Measurements from ENCODE around the gene SMG6. TPM values are rescaled to one million over a fixed set of nuclear protein-coding genes. Genes with fewer than 3 reads are reported as not detected.

SMG6 gene
- total RNA-seq, 2 donors from 2014 or later, result 33.2 to 82.9 TPM

DNA sequence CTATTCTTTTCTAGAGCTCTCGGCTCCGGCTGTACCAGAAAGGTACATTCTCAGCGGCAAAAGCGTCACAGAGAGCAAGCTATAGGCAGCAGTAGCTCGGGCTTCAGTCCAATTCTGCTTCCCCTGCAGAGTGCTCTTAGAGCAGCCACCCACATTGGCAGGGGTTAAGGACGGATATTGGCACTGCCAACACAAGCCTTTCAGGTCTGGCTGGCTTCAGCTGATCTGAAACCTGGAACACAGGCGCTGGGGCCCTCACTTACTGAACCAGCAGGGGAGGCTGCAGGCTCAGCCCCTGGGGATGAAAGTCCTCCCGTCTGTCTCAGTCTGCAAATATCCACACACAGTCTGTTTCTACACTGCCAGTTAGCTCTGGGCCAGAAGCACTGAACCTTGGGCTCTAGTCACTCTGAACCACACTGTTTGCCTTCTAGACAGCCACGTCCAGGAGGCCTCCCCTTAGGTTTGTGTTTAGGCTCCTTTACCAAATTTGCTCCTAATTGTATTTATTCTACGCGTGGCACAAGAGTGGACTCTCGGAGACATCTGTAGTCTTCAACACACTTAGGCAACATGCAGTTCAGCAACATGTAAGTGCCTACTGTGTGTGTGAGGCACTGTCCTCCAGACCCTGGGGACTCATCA is 208.6 kb downstream of the SMG6 start:
- Histone ChIP-seq H3K4me3 (no peak overlapping the region), H3K27ac (peak overlapping the region; percentile 38 to 59), H3K9me3 (no peaks in the 10 kb centered on the region), H3K4me1 (ENCODE audit: control insufficient read depth in 1 of 2, low read depth in 2 of 2) (peaks cover 10 to 27% of the 10 kb centered on the region in 2 donors), H3K36me3 (no peaks in the 10 kb centered on the region), H3K27me3 (replicated peaks; ENCODE audit: insufficient read depth) (no peaks in the 10 kb centered on the region)
- TF ChIP-seq CTCF (IDR thresholded peaks at IDR 0.05), result peak; percentile 86
- ATAC-seq (ENCODE audit: insufficient number of reproducible peaks, low FRiP score, low read depth) (peak; percentile 91), DNase-seq (ENCODE audit: low spot score) (no peak)

GRCh38 chr17:2093349-2093748 is 210.2 kb downstream of the SMG6 start:
- Histone ChIP-seq H3K36me3 (no peaks in the 10 kb centered on the region), H3K4me3 (no peak overlapping the region), H3K4me1 (ENCODE audit: control insufficient read depth in 1 of 2, low read depth in 2 of 2) (peaks cover 13 to 43% of the 10 kb centered on the region in 2 donors), H3K9me3 (no peaks in the 10 kb centered on the region), H3K27ac (no peak overlapping the region), H3K27me3 (replicated peaks; ENCODE audit: insufficient read depth) (no peaks in the 10 kb centered on the region)
- DNase-seq (ENCODE audit: low spot score), result no peak
- TF ChIP-seq CTCF (IDR thresholded peaks at IDR 0.05), result no peak
- ATAC-seq (ENCODE audit: insufficient number of reproducible peaks, low FRiP score, low read depth), result no peak

DNA sequence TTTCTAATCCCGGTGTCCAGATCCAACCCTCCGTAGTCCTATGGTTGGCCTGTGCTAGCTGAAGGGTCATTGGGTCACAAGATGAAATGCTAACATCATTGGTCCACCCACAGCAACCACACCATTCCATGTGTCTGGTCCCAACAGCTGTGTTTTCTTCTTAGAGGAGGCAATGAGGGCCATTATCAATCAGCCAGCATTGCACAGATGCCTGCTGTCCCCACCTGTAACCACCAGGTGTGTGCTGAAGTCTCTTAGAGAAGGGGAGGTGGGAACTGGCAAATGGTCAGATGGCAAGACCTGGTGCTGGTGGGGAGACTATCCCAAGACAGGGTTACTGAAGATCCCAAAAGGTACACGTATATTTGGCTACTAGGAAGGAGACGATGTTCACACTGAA is 211.3 kb downstream of the SMG6 start:
- no peak overlapping the region for H3K27ac ChIP-seq
- no peak for DNase-seq (ENCODE audit: low spot score)
- H3K4me1 ChIP-seq (ENCODE audit: control insufficient read depth in 1 of 2, low read depth in 2 of 2), result peaks cover 15 to 54% of the 10 kb centered on the region in 2 donors
- H3K4me3 ChIP-seq, result no peak overlapping the region
- ATAC-seq (ENCODE audit: insufficient number of reproducible peaks, low FRiP score, low read depth), result no peak
- no peaks in the 10 kb centered on the region for H3K36me3 ChIP-seq
- no peaks in the 10 kb centered on the region for H3K27me3 ChIP-seq (replicated peaks; ENCODE audit: insufficient read depth)
- H3K9me3 ChIP-seq, result no peaks in the 10 kb centered on the region
- TF ChIP-seq CTCF (IDR thresholded peaks at IDR 0.05), result no peak

DNA sequence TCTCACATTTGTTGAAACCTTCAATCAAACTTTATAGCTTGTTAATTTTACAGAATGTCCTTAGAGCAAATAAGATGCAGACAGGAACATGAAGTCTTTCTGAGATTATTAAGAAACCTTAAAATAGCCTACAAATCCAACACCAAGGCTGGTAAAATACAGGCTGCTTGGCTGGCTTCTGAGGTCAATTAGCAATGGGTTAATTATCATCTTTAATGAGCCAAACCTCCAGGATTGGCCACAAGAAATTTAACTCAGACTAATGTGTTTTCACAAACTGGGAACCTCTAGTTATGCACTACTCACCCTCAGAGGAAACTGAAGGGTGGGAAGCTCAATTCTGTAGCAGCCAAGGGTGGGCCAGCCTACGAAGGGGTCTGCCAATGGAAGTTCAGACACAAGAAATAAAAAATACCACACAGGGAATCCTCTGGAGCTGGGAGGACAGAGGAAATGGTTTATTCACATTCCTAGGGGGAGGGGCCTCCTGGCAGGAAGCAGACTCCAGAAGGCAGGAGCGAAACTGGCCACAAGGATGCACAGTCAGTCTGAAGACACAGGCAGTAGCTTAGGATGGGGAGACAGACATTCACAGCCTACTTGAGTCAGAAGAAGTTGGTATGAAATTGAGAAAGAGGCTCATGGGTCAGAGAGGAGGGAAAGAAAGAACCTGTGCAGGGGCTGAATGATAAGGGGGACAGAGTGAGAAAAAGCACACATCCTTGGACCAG is 212.6 kb downstream of the SMG6 start:
- H3K27ac ChIP-seq, result no peak overlapping the region
- peak; percentile 23 for TF ChIP-seq CTCF (IDR thresholded peaks at IDR 0.05)
- H3K36me3 ChIP-seq, result no peaks in the 10 kb centered on the region
- no peaks in the 10 kb centered on the region for H3K9me3 ChIP-seq
- DNase-seq (ENCODE audit: low spot score), result no peak
- peaks cover 16 to 66% of the 10 kb centered on the region in 2 donors for H3K4me1 ChIP-seq (ENCODE audit: control insufficient read depth in 1 of 2, low read depth in 2 of 2)
- no peak overlapping the region for H3K4me3 ChIP-seq
- no peak for ATAC-seq (ENCODE audit: insufficient number of reproducible peaks, low FRiP score, low read depth)
- H3K27me3 ChIP-seq (replicated peaks; ENCODE audit: insufficient read depth), result no peaks in the 10 kb centered on the region

GRCh38 chr17:2090210-2090641 is 213.4 kb downstream of the SMG6 start:
- TF ChIP-seq CTCF (IDR thresholded peaks at IDR 0.05), result no peak
- Histone ChIP-seq H3K9me3 (no peaks in the 10 kb centered on the region), H3K27ac (peak overlapping the region; percentile 50 to 74), H3K36me3 (no peaks in the 10 kb centered on the region), H3K4me3 (peak overlapping the region; percentile 63), H3K27me3 (replicated peaks; ENCODE audit: insufficient read depth) (no peaks in the 10 kb centered on the region), H3K4me1 (ENCODE audit: control insufficient read depth in 1 of 2, low read depth in 2 of 2) (peaks cover 19 to 70% of the 10 kb centered on the region in 2 donors)
- DNase-seq (ENCODE audit: low spot score) (no peak), ATAC-seq (ENCODE audit: insufficient number of reproducible peaks, low FRiP score, low read depth) (no peak)

Measured in thoracic aorta (tissue), 2 donors.